ENCODE results near the gene TMCC3.

TMCC3 gene

DNA sequence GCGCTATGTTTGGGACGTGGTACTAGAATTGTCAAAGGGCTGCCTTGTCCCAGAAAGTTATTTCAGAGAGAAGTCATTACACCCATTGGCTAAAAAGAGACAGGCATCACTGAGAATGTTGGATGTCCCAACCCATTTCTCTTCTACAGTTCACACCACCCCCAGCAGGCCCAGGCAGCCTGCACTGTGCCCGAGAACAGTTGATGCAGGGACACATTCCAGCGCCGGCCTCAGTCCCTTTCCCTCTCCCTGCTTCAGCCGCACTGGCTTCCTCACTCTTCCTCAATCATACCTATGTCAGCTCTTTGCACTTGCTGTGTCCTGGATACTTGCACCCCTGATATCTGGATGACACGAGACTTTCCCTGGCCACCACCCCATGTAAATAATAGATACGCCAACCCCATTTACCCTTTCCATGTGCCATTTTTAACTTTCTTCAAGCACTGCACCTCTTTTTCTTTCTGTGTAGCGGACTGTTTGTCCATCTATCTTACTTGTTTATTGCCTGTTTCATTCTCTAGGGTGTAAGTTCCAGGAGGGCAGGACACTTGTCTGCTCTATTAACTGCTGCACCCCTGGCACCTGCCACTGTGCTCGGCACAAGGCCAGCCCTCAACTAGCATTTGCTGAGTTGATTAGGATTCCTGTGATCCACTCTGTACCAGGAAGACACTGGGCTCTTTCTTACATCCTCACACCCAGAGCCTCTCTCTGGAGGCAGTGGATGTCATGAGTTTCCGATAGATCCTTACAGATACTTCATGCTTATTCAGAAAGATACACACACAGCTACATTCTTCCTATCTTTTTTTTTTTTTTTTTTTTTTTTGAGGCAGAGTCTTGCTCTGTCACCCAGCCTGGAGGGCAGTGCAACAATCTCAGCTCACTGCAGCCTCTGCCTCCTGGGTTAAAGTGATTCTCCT lies 114.1 kb downstream of the TMCC3 start:
- in situ Hi-C loops (cut with HindIII; ENCODE audit: low sequenced_read_pairs) = no loop called here

DNA sequence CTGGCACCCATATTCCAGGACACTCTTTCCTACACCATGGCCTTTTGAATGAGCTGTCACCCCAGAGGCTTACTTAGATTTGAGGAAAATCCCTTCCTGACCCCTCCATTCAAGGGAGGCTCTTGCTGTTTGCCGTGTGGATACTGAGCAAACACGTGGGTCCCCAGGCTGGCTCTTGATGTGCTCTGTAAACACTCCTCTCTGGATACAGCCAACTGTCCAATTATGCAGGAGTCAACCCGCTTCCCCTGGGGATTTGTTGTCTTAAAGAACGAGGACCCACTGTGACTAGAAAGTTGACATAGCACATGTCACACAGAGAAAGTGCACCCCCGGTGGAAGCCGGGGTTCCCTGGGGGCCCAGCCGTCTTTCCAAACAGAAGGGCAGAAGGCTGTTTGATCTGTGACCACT lies 114.8 kb downstream of the TMCC3 start:
- in situ Hi-C loops (cut with HindIII; ENCODE audit: low sequenced_read_pairs) = no loop called here

DNA sequence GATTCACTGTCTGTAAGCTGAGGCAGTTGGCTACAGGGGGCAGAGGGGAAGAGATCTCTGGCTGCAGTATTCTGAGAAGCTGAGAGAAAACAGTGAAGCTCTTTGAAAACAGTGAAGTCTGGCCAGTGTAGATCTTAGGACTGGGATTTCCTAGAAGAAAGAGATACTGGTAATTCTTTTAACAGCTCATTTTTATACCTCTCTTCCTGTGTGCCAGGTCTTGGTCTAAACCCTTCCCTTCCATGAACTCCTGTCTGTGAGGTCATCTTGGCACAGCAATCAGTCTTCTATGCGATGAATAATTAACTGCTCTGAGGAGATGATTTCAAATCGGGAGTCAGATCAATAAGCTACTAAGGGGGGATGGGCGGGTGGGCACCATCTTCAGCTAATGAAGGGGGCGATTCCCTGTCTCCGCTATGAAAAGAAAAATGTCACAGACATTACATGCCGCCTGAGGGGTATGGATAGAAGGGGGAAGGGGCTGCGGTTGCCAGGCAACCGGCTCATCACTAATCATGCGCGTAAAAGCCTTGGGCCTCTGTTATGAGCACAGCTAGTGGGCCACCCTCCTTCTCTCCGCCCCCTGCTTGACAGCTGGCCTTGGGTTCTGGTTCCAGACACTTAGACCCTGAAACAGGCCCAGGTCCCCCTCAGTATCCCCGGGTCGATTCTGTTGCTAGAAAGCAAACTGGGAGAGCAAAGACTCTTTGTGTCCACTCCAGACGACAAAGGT lies 115.4 kb downstream of the TMCC3 start:
- in situ Hi-C loops (cut with HindIII; ENCODE audit: low sequenced_read_pairs) = no loop called here

DNA sequence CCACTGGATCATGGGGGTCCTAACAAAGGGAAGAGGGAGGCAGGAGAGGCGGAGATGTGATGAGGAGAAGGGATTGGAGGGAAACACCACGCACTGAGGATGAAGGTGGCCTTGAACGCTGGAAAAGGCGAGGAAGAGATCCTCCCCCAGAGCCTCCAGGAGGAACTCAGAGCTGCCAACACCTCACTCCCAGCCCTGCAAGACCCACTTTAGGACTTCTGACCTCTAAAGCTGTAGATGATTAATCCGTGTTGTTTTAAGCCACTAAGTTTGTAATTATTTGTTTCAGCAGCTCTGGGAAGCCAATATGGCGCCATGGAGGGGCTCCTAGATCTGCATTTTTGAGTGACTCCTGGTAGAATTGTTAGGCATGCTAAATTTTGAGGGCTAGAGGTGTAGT lies 116.1 kb downstream of the TMCC3 start:
- in situ Hi-C loops (cut with HindIII; ENCODE audit: low sequenced_read_pairs) = no loop called here

DNA sequence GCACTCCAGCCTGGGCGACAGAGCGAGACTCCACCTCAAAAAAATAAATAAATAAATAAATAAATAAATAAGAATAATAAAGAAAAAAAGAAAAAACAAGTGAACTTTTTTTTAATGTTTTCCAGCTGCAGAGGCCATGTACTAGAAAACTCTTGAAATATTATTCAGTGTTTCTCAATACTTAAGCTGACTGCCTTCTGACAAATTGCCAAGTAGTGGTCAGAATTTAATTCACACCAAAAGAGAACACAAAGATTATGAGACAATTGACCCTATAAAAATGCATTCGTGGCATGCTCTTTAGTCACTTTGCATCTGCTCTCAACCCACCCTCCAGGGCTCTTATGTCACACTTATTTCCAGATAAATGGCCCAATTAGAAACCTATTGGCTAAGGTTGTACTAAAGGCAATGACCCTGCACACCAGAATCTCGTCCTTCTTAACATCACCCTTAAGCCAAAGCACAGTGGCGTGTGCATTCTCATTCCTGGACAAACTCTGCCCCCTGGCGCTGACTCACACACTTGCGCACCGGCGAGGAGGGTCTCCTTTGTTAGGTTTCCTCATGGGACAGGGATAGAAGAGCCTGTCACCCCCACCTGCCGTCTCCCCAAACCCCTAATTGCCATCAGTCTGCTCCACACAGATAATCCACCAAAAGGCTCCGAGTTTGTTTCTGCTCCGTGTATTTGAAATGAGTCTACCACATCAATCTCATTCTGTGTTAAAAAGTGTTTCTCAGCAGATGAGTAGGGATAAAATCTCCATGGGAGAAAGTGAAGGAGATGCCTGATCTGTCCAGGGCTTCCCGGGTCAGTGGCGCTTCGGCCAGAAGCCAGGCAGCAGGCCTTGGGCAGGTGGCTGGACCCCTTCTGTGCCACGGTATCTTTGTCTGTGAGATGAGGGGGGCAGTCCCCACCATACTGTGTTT lies 117.6 kb downstream of the TMCC3 start:
- in situ Hi-C loops (cut with HindIII; ENCODE audit: low sequenced_read_pairs) = no loop called here

DNA sequence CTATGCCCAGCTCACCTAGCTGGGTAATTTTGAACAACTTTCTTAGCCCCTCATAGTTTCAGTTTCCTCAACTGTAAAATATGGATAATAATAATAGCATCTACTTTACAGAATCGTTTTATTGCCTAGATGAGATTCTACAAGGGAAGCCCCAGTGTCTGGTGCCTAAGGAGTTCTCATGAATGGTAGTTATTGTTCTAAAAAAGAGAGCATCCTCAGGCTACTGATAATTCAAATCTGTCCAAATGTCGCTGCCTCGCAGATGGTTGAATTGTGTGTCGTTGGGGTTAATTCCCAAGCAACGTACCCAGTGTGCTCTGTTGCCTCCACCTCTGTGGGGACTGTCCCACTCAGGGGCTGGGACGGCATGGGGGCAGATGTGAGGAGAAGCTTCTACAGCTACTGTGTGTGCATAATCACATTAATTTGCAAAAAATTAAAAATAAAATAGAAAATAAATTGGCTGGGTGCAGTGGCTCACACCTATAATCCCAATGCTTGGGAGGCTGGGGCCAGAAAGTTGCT lies 119.1 kb downstream of the TMCC3 start:
- in situ Hi-C loops (cut with HindIII; ENCODE audit: low sequenced_read_pairs) = no loop called here

DNA sequence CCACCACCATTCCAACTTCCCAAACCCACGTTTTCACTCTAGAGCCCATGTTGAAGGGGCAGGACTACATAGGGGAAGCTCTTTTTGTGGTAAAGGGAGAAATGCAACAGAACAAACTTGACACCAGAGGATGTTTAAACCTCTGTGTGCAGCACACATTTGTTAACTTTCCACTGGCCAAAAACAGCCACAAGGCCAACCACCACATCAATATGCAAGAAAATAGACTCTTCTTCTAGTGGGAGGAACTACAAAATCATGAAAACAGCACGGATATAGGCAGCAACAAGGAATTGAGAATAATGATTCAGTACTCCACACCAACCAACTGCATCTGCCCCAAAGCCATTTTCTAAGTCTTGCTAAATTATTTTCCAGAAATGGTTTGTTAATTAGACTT lies 124.4 kb downstream of the TMCC3 start:
- in situ Hi-C loops (cut with HindIII; ENCODE audit: low sequenced_read_pairs) = no loop called here

All from endothelial cell of hepatic sinusoid (primary cell).